HCT116 (cell line): ENCODE results near the gene ADARB1. TPM values are rescaled to one million over a fixed set of nuclear protein-coding genes. Genes with fewer than 3 reads are reported as not detected.

ENCODE experiments used
- ATAC-seq: fragments of 200-7000 bp; cut with Tn5 transposase; 2 replicates; pipeline ENCODE4 v1.9.1; 2020; ENCODE audit warnings: mild to moderate bottlenecking, moderate library complexity
- BruUV-seq: library from RNA; stranded (reverse); fragments of 400-500 nt; replicated peaks from 2 replicates; lab custom pipeline; 2021; lab: Mats Ljungman, UMichigan
- CTCF ChIA-PET: fragments of 300-600 bp; sonication (Branson Sonifier 250); formaldehyde crosslinking; loops from one replicate; lab custom pipeline; 2021; ENCODE audit warnings: antibody characterized with exemption; lab: Charles Lee
- POLR2A ChIA-PET: fragments of 300-600, 350-600 bp; sonication (Branson Sonifier 250); formaldehyde crosslinking; loops from one replicate; lab custom pipeline; 2021; ENCODE audit warnings: antibody characterized with exemption; lab: Charles Lee
- RAD21 ChIA-PET, 2 experiments: fragments of 300-600 bp; sonication (Branson Sonifier 250); formaldehyde crosslinking; loops; one replicate each; lab custom pipeline; 2023; ENCODE audit warnings: low total read pairs in 2 of 2; ENCODE audit not compliant: uncharacterized antibody in 2 of 2, unreplicated experiment in 2 of 2, low non-redundant PET in 1 of 2; lab: Charles Lee
- DNase-seq: peaks from one replicate; pipeline ENCODE4 v3.0.0-alpha.2; 2010; ENCODE audit warnings: low read depth, low spot score
- H2AFZ ChIP-seq: fragments of 200-600 bp; shearing (Covaris generic), sonication (generic); 2 replicates; pipeline ENCODE4 v1.6.1; 2017; ENCODE audit warnings: low read depth, mixed run types, mixed read lengths, antibody characterized with exemption, low read length; ENCODE audit not compliant: poor library complexity, severe bottlenecking
- H3K27ac ChIP-seq: 2 replicates; pipeline ENCODE4 v1.5.1; 2012; ENCODE audit warnings: low read depth, low read length
- H3K27me3 ChIP-seq: fragments of 200-600 bp; sonication (generic); 2 replicates; pipeline ENCODE4 v1.6.1; 2016; ENCODE audit warnings: mixed run types, low read length, mixed read lengths; ENCODE audit not compliant: insufficient read depth
- H3K36me3 ChIP-seq, 2 experiments: fragments of 200-500 bp in 1 of 2; fragments of 200-600 bp in 1 of 2; sonication (Bioruptor generic) in 1 of 2; sonication (generic) in 1 of 2; 2 replicates each; pipeline versions ENCODE4 v1.5.1 to v1.6.1; 2014 to 2016; ENCODE audit warnings: low read length in 2 of 2, inconsistent platforms in 1 of 2, mixed read lengths in 1 of 2, mixed run types in 1 of 2; ENCODE audit not compliant: insufficient read depth in 2 of 2, control insufficient read depth in 1 of 2
- H3K4me1 ChIP-seq, 2 experiments: fragments of 200-600 bp in 1 of 2; sonication (generic) in 1 of 2; 2 replicates each; pipeline versions ENCODE4 v1.5.1 to v1.6.1; 2012 to 2017; ENCODE audit warnings: low read length in 2 of 2, inconsistent platforms in 1 of 2, mild to moderate bottlenecking in 1 of 2, mixed read lengths in 1 of 2, mixed run types in 1 of 2, moderate library complexity in 1 of 2; ENCODE audit not compliant: insufficient read depth in 2 of 2, control insufficient read depth in 1 of 2
- H3K4me2 ChIP-seq: fragments of 200-600 bp; sonication (generic); 2 replicates; pipeline ENCODE4 v1.6.1; 2017; ENCODE audit warnings: mixed run types, low read length, mixed read lengths
- H3K4me3 ChIP-seq, 2 experiments: fragments of 200-600 bp in 1 of 2; sonication (generic) in 1 of 2; replicated peaks in 1 of 2; 2 replicates each; pipeline ENCODE4 v1.5.1; 2011 to 2016; ENCODE audit warnings: low read length in 2 of 2, control low read depth in 1 of 2, low read depth in 1 of 2, mild to moderate bottlenecking in 1 of 2, mixed read lengths in 1 of 2, mixed run types in 1 of 2
- H3K79me2 ChIP-seq: fragments of 200-600 bp; sonication (generic); 2 replicates; pipeline ENCODE4 v1.6.1; 2017; ENCODE audit warnings: mild to moderate bottlenecking, mixed run types, low read length, moderate library complexity, mixed read lengths; ENCODE audit not compliant: insufficient read depth
- H3K9ac ChIP-seq: fragments of 200-600 bp; sonication (generic); 2 replicates; pipeline ENCODE4 v1.6.1; 2016; ENCODE audit warnings: low read length, mixed read lengths
- H3K9me2 ChIP-seq: fragments of 200-600 bp; sonication (generic), shearing (Covaris generic); 2 replicates; pipeline ENCODE4 v1.6.1; 2017; ENCODE audit warnings: mixed run types, mild to moderate bottlenecking, moderate library complexity; ENCODE audit not compliant: insufficient read depth
- H3K9me3 ChIP-seq, 2 experiments: fragments of 200-500 bp in 1 of 2; fragments of 200-600 bp in 1 of 2; sonication (Bioruptor generic) in 1 of 2; sonication (generic) in 1 of 2; 2 replicates each; pipeline ENCODE4 v1.6.1; 2014 to 2017; ENCODE audit warnings: low read length in 2 of 2, mixed read lengths in 2 of 2, inconsistent platforms in 1 of 2, low read depth in 1 of 2, mild to moderate bottlenecking in 1 of 2, mixed run types in 1 of 2, moderate library complexity in 1 of 2; ENCODE audit not compliant: control insufficient read depth in 1 of 2, insufficient read depth in 1 of 2
- H4K20me1 ChIP-seq: fragments of 200-600 bp; sonication (generic), shearing (Covaris generic); 2 replicates; pipeline ENCODE4 v1.6.1; 2017; ENCODE audit warnings: mixed run types, mild to moderate bottlenecking, moderate library complexity; ENCODE audit not compliant: insufficient read depth
- CEBPB ChIP-seq: IDR thresholded peaks from 2 replicates; pipeline ENCODE4 v1.6.1; 2012; ENCODE audit warnings: low read depth
- CTCF ChIP-seq, 3 experiments: fragments of 200-600 bp in 1 of 3; sonication (generic) in 1 of 3; IDR thresholded peaks in 2 of 3; conservative IDR thresholded peaks in 1 of 3; 2 replicates each; pipeline ENCODE4 v1.5.1; 2012 to 2017; ENCODE audit warnings: low read depth in 2 of 3, low read length in 2 of 3, antibody characterized with exemption in 1 of 3, borderline replicate concordance in 1 of 3, control low read depth in 1 of 3, mild to moderate bottlenecking in 1 of 3, mixed read lengths in 1 of 3, mixed run types in 1 of 3, moderate library complexity in 1 of 3; ENCODE audit not compliant: insufficient read depth in 1 of 3
- EGR1 ChIP-seq: IDR thresholded peaks from 2 replicates; pipeline ENCODE4 v1.6.1; 2012; ENCODE audit warnings: low read depth
- ELF1 ChIP-seq: IDR thresholded peaks from 2 replicates; pipeline ENCODE4 v1.6.1; 2012; ENCODE audit warnings: low read depth, borderline replicate concordance
- EZH2 ChIP-seq: fragments of 200-600 bp; sonication (generic); IDR thresholded peaks from 2 replicates; pipeline ENCODE4 v1.6.1; 2017; ENCODE audit warnings: antibody characterized with exemption, mixed run types
- FOSL1 ChIP-seq: IDR thresholded peaks from 2 replicates; pipeline ENCODE4 v1.6.1; 2012; ENCODE audit warnings: low read depth
- JUND ChIP-seq: IDR thresholded peaks from 2 replicates; pipeline ENCODE4 v1.6.1; 2012
- MAX ChIP-seq: IDR thresholded peaks from 2 replicates; pipeline ENCODE4 v1.6.1; 2012
- POLR2A ChIP-seq: IDR thresholded peaks from 2 replicates; pipeline ENCODE4 v1.7.0; 2011; ENCODE audit warnings: borderline replicate concordance; ENCODE audit not compliant: insufficient read depth, insufficient read length; ENCODE audit errors: extremely low read depth
- POLR2AphosphoS5 ChIP-seq: IDR thresholded peaks from 2 replicates; pipeline ENCODE4 v1.6.1; 2011; ENCODE audit warnings: mild to moderate bottlenecking, low read depth, low read length, moderate library complexity
- RAD21 ChIP-seq: IDR thresholded peaks from 2 replicates; pipeline ENCODE4 v1.6.1; 2012; ENCODE audit warnings: low read depth, mild to moderate bottlenecking
- SP1 ChIP-seq: IDR thresholded peaks from 2 replicates; pipeline ENCODE4 v1.6.1; 2012; ENCODE audit warnings: low read depth
- SRF ChIP-seq: IDR thresholded peaks from 2 replicates; pipeline ENCODE4 v1.6.1; 2012; ENCODE audit warnings: low read depth
- ZBTB33 ChIP-seq: IDR thresholded peaks from 2 replicates; pipeline ENCODE4 v1.6.1; 2011; ENCODE audit warnings: mild to moderate bottlenecking, low read length, moderate library complexity; ENCODE audit not compliant: insufficient replicate concordance; ENCODE audit errors: extremely low read depth
- ZFX ChIP-seq: fragments of 450-650 bp; IDR thresholded peaks from 2 replicates; pipeline ENCODE4 v1.6.1; 2017
- ZNF274 ChIP-seq: fragments of 200-500 bp; sonication (Bioruptor generic); IDR thresholded peaks from 2 replicates; pipeline ENCODE4 v1.6.1; 2014; ENCODE audit warnings: mild to moderate bottlenecking, low read depth, low read length, inconsistent platforms
- intact Hi-C: fragments of 100-400 bp; cut with micrococcal nuclease; formaldehyde crosslinking; loops from 2 replicates; pipeline ENCODE4 v1.10.0; 2022
- total RNA-seq: library from RNA; stranded (reverse); gene quantifications from one replicate; pipeline ENCODE4 v1.2.1, GENCODE V29; 2021; ENCODE audit not compliant: unreplicated experiment

Gene ADARB1
- total RNA-seq, 1 experiment from 2014 or later = 13.5 TPM

GRCh38 chr21:45056296-45056904 is 18.0 kb upstream of the ADARB1 start:
- H3K4me3 ChIP-seq = no peak overlapping the region
- no peaks in the 10 kb centered on the region for H3K79me2 ChIP-seq
- no peak overlapping the region for H3K4me2 ChIP-seq
- DNase-seq (no peak), ATAC-seq (no peak)
- H3K9me2 ChIP-seq = no peaks in the 10 kb centered on the region
- no peaks in the 10 kb centered on the region for H3K9me3 ChIP-seq
- no peaks in the 10 kb centered on the region for H4K20me1 ChIP-seq
- H3K9ac ChIP-seq = no peak overlapping the region
- H2AFZ ChIP-seq = no peak overlapping the region
- ChIA-PET CTCF (no interaction called here), POLR2A (no interaction called here), RAD21 (no interaction called here)
- intact Hi-C loops = no loop called here
- peaks cover 8% of the 10 kb centered on the region; the same call in 1 of the 2 replicates for H3K27me3 ChIP-seq
- H3K36me3 ChIP-seq = no peaks in the 10 kb centered on the region
- no peak overlapping the region for H3K27ac ChIP-seq
- no TSS peak for BruUV-seq
- H3K4me1 ChIP-seq = no peaks in the 10 kb centered on the region
- TF ChIP-seq CEBPB (no peak), RAD21 (no peak), ZNF274 (no peak)

GRCh38 chr21:45056917-45057560 is 17.3 kb upstream of the ADARB1 start:
- CTCF ChIA-PET = no interaction called here
- no peaks in the 10 kb centered on the region for H4K20me1 ChIP-seq
- no peak overlapping the region for H3K9ac ChIP-seq
- no peak overlapping the region for H2AFZ ChIP-seq
- no peaks in the 10 kb centered on the region for H3K36me3 ChIP-seq
- intact Hi-C loops = no loop called here
- DNase-seq = no peak
- no peak overlapping the region for H3K4me3 ChIP-seq
- H3K4me2 ChIP-seq = no peak overlapping the region
- H3K9me2 ChIP-seq = no peaks in the 10 kb centered on the region
- H3K27ac ChIP-seq = no peak overlapping the region
- H3K27me3 ChIP-seq = peaks cover 8% of the 10 kb centered on the region; the same call in 1 of the 2 replicates
- H3K9me3 ChIP-seq = no peaks in the 10 kb centered on the region
- ATAC-seq = no peak
- POLR2A ChIA-PET = no interaction called here
- H3K79me2 ChIP-seq = no peaks in the 10 kb centered on the region
- no TSS peak for BruUV-seq
- H3K4me1 ChIP-seq = no peaks in the 10 kb centered on the region
- RAD21 ChIA-PET = no interaction called here
- TF ChIP-seq EGR1 = no peak
- TF ChIP-seq SP1 = no peak
- no peak for TF ChIP-seq JUND
- no peak for TF ChIP-seq ELF1
- TF ChIP-seq SRF = no peak
- no peak for TF ChIP-seq MAX
- TF ChIP-seq CTCF (IDR thresholded peaks at IDR 0.05 in 2 of 3, conservative IDR thresholded peaks at IDR 0.05 in 1 of 3; ENCODE audit: borderline replicate concordance in 1 of 3, insufficient read depth in 1 of 3, low read depth in 2 of 3, low read length in 2 of 3) = no peak
- TF ChIP-seq RAD21 = no peak
- TF ChIP-seq POLR2AphosphoS5 = no peak
- TF ChIP-seq EZH2 = no peak
- TF ChIP-seq ZFX = no peak
- TF ChIP-seq CEBPB = no peak
- TF ChIP-seq ZBTB33 = no peak
- TF ChIP-seq POLR2A = no peak
- TF ChIP-seq FOSL1 = no peak
- no peak for TF ChIP-seq ZNF274
